ENCODE measurements around the gene IRF2.

DNA sequence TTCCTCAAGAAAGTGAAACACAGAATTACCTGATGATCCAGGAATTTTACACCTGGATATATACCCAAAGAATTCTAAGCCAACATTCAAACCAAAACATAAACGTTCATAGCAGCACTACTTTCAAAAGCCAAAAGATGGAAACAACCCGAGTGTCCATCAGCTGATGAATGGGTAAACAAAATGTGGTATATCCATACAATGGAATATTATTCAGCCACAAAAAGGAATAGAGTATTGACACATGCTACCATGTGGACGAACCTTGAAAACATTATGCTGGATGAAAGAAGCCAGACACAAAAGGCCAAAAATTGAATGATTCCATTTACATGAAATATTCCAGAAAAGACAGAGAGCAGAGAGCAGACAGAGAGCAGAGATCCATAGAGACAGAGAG, 52.0 kb downstream of the IRF2 start:
- TF ChIP-seq EZH2 (IDR thresholded peaks at IDR 0.05; ENCODE audit: insufficient read depth, poor library complexity, severe bottlenecking), result no peak
- TF ChIP-seq EZH2phosphoT487 (IDR thresholded peaks at IDR 0.05; ENCODE audit: insufficient read depth, low read depth), result no peak

All from GM23248 (cell line).